Pulmonary artery endothelial cell (primary cell): ENCODE results near the gene MFSD11. TPM values are rescaled to one million over a fixed set of nuclear protein-coding genes. Genes with fewer than 3 reads are reported as not detected.
"Not testable (repeated sequence)": the region's sequence is repeated elsewhere in the genome, so short reads cannot be mapped to it uniquely, and the experiment has no call there.

Experiments
- DNase-seq: peaks from one replicate; pipeline ENCODE4 v3.0.0-alpha.2; 2011; ENCODE audit warnings: low read depth, low spot score
- total RNA-seq: library from RNA; depleted of rRNA; stranded (reverse); fragments of >200 nt; gene quantifications from 2 replicates; pipeline ENCODE4 v1.2.3, GENCODE V29; 2014

MFSD11 gene
- total RNA-seq, 1 donor from 2014 or later, result 26.6 TPM

- DNase-seq, result no peak
Observed at GRCh38 chr17:76707985-76708807, 29.7 kb upstream of the MFSD11 start.

GRCh38 chr17:76709077-76709950 lies 28.6 kb upstream of the MFSD11 start:
- DNase-seq, result no peak

- not testable (repeated sequence) for DNase-seq
Observed at GRCh38 chr17:76709951-76710862, 27.7 kb upstream of the MFSD11 start.

- no peak for DNase-seq
Observed at GRCh38 chr17:76710863-76711611, 26.9 kb upstream of the MFSD11 start, which contains the start of gene MXRA7. TSS of gene MXRA7 (minus strand) at chr17:76710965. CDS start at chr17:76710946, 19 bp downstream.

- not testable (repeated sequence) for DNase-seq
Observed at GRCh38 chr17:76712321-76712720, 25.6 kb upstream of the MFSD11 start.

- no peak for DNase-seq
Observed at GRCh38 chr17:76713765-76714164, 24.2 kb upstream of the MFSD11 start.

GRCh38 chr17:76714336-76714735 lies 23.6 kb upstream of the MFSD11 start:
- DNase-seq, result no peak

GRCh38 chr17:76714822-76715495 lies 23.0 kb upstream of the MFSD11 start:
- DNase-seq, result no peak

- DNase-seq, result no peak
Observed at GRCh38 chr17:76715496-76715830, 22.5 kb upstream of the MFSD11 start.

GRCh38 chr17:76716146-76716838 lies 21.6 kb upstream of the MFSD11 start:
- no peak for DNase-seq

GRCh38 chr17:76716839-76717215 lies 21.1 kb upstream of the MFSD11 start:
- no peak for DNase-seq

- DNase-seq, result no peak
Observed at GRCh38 chr17:76718516-76718915, 19.4 kb upstream of the MFSD11 start.

GRCh38 chr17:76720211-76720610 lies 17.7 kb upstream of the MFSD11 start:
- DNase-seq, result no peak

- no peak for DNase-seq
Observed at GRCh38 chr17:76720941-76721340, 17.0 kb upstream of the MFSD11 start.

- DNase-seq, result no peak
Observed at GRCh38 chr17:76721463-76721862, 16.5 kb upstream of the MFSD11 start.

GRCh38 chr17:76722279-76722678 lies 15.6 kb upstream of the MFSD11 start:
- DNase-seq, result no peak

- not testable (repeated sequence) for DNase-seq
Observed at GRCh38 chr17:76722977-76723376, 14.9 kb upstream of the MFSD11 start.

- no peak for DNase-seq
Observed at GRCh38 chr17:76723812-76724211, 14.1 kb upstream of the MFSD11 start.

GRCh38 chr17:76725580-76726230 lies 12.2 kb upstream of the MFSD11 start:
- no peak for DNase-seq
